HepG2 (cell line): ENCODE measurements around the gene TPM1. TPM values are rescaled to one million over a fixed set of nuclear protein-coding genes. Genes with fewer than 3 reads are reported as not detected.

ENCODE experiments used
- ATAC-seq: fragments of 200-7000 bp; cut with Tn5 transposase; 3 replicates; pipeline ENCODE4 v1.9.1; 2020; ENCODE audit warnings: mild to moderate bottlenecking, moderate library complexity
- BruUV-seq: library from RNA; stranded (reverse); fragments of 400-500 nt; replicated peaks from 2 replicates; lab custom pipeline; 2021; lab: Mats Ljungman, UMichigan
- CTCF ChIA-PET: fragments of 300-600 bp; formaldehyde crosslinking; extraction: SDS; loops from one replicate; lab custom pipeline; 2021; ENCODE audit warnings: low total read pairs, inconsistent platforms, low intra/inter-chr PET ratio; lab: Yijun Ruan, JAX
- POLR2A ChIA-PET: fragments of 350-600 bp; sonication (Branson Sonifier 250); formaldehyde crosslinking; loops from one replicate; lab custom pipeline; 2020; ENCODE audit warnings: antibody characterized with exemption, inconsistent platforms; lab: Yijun Ruan, JAX
- DNase-seq: peaks from one replicate; pipeline ENCODE4 v3.0.0-alpha.2; 2015; ENCODE audit warnings: low spot score
- FAIRE-seq: peaks from 3 replicates; lab custom pipeline; 2011; peaks lifted over from hg19 to GRCh38; lab: Jason Lieb, UNC
- H2AFZ ChIP-seq: one replicate; pipeline ENCODE4 v1.6.1; 2011; ENCODE audit warnings: low read length, inconsistent platforms
- H3K27ac ChIP-seq: fragments of 300-600 bp; 3 replicates; pipeline ENCODE4 v1.8.0; 2011; ENCODE audit warnings: mixed run types, mild to moderate bottlenecking, mixed read lengths, low read length, inconsistent platforms; ENCODE audit not compliant: insufficient read depth; ENCODE audit errors: extremely low read length
- H3K27me3 ChIP-seq, 2 experiments: fragments of 200-600 bp in 1 of 2; 2 replicates in 1 of 2; 3 replicates in 1 of 2; pipeline versions ENCODE4 v1.6.0 to v1.8.0; 2011; ENCODE audit warnings: low read length in 2 of 2, mild to moderate bottlenecking in 2 of 2, moderate library complexity in 2 of 2, inconsistent platforms in 1 of 2; ENCODE audit not compliant: insufficient read depth in 2 of 2, control insufficient read depth in 1 of 2
- H3K36me3 ChIP-seq, 2 experiments: fragments of 200-600 bp in 1 of 2; replicated peaks in 1 of 2; 2 replicates in 1 of 2; 3 replicates in 1 of 2; pipeline versions ENCODE4 v1.5.1 to v1.8.0; 2011; ENCODE audit warnings: low read length in 2 of 2, inconsistent platforms in 1 of 2; ENCODE audit not compliant: insufficient read depth in 2 of 2, control insufficient read depth in 1 of 2
- H3K4me1 ChIP-seq: 2 replicates; pipeline ENCODE4 v1.5.1; 2012; ENCODE audit warnings: low read length, inconsistent platforms; ENCODE audit not compliant: insufficient read depth
- H3K4me2 ChIP-seq: 2 replicates; pipeline ENCODE4 v1.6.0; 2011; ENCODE audit warnings: low read depth, low read length, inconsistent platforms
- H3K4me3 ChIP-seq, 3 experiments: fragments of 200-600 bp in 1 of 3; sonication (generic), shearing (Covaris generic) in 1 of 3; replicated peaks in 1 of 3; 2 replicates each; pipeline ENCODE4 v1.5.1; 2011 to 2016; ENCODE audit warnings: low read length in 3 of 3, inconsistent platforms in 2 of 3, low read depth in 2 of 3, mild to moderate bottlenecking in 2 of 3, control low read depth in 1 of 3, mixed read lengths in 1 of 3; ENCODE audit not compliant: insufficient read depth in 1 of 3
- H3K79me2 ChIP-seq: one replicate; pipeline ENCODE4 v1.6.1; 2011; ENCODE audit warnings: low read length, inconsistent platforms; ENCODE audit not compliant: insufficient read depth
- H3K9ac ChIP-seq: 2 replicates; pipeline ENCODE4 v1.6.0; 2011; ENCODE audit warnings: mild to moderate bottlenecking, low read depth, low read length, inconsistent platforms; ENCODE audit not compliant: insufficient read depth
- H3K9me3 ChIP-seq: 2 replicates; pipeline ENCODE4 v1.5.1; 2012; ENCODE audit warnings: mild to moderate bottlenecking, low read length
- H4K20me1 ChIP-seq: 2 replicates; pipeline ENCODE4 v1.6.0; 2011; ENCODE audit warnings: inconsistent platforms, mild to moderate bottlenecking, low read length, moderate library complexity; ENCODE audit not compliant: insufficient read depth
- GLI4 ChIP-seq: sonication (generic); formaldehyde crosslinking; IDR thresholded peaks from 2 replicates; pipeline ENCODE4 v1.5.1; 2020; ENCODE audit warnings: missing genetic modification reagents, mild to moderate bottlenecking, moderate library complexity, borderline replicate concordance
- LCORL ChIP-seq, 2 experiments: fragments of 450-650 bp in 1 of 2; sonication (generic) in 1 of 2; formaldehyde crosslinking in 1 of 2; IDR thresholded peaks; 2 replicates each; pipeline versions ENCODE4 v1.5.0 to v1.6.1; 2017 to 2020; ENCODE audit warnings: antibody characterized with exemption in 1 of 2, missing genetic modification reagents in 1 of 2
- NR2F2 ChIP-seq: IDR thresholded peaks from 2 replicates; pipeline ENCODE4 v1.6.1; 2012; ENCODE audit warnings: low read depth, inconsistent platforms, borderline replicate concordance
- SKI ChIP-seq: fragments of 450-650 bp; IDR thresholded peaks from one replicate; pipeline ENCODE4 v1.6.1; 2018; ENCODE audit warnings: mild to moderate bottlenecking; ENCODE audit not compliant: partially characterized antibody
- STAT6 ChIP-seq: sonication (generic); formaldehyde crosslinking; IDR thresholded peaks from 2 replicates; pipeline ENCODE4 v1.4.0; 2020; ENCODE audit warnings: missing genetic modification reagents, mild to moderate bottlenecking, borderline replicate concordance
- ZFP41 ChIP-seq: sonication (generic); formaldehyde crosslinking; IDR thresholded peaks from 2 replicates; pipeline ENCODE4 v1.4.0; 2020; ENCODE audit warnings: mild to moderate bottlenecking, missing genetic modification reagents, borderline replicate concordance
- ZSCAN5A ChIP-seq: sonication (generic); formaldehyde crosslinking; IDR thresholded peaks from 2 replicates; pipeline ENCODE4 v1.8.0; 2022; ENCODE audit warnings: mild to moderate bottlenecking, missing genetic modification reagents, borderline replicate concordance
- WGBS: methylation state at CpG from one replicate; pipeline ENCODE4 v1.1.6; 2017; ENCODE audit warnings: low lambda C conversion rate; 5-methylcytosine and 5-hydroxymethylcytosine counted together
- in situ Hi-C: cut with HindIII; loops from 2 replicates; pipeline ENCODE4 v1.10.0; 2017; ENCODE audit warnings: low pct_unique_long_range_greater_than_20kb; ENCODE audit not compliant: extremely low pct_ligation_motif_present
- intact Hi-C: fragments of 100-400 bp; cut with micrococcal nuclease; formaldehyde crosslinking; loops from one replicate; pipeline ENCODE4 v1.10.0; 2022; ENCODE audit not compliant: unreplicated experiment
- polyA plus RNA-seq, 8 experiments: library from polyadenylated mRNA; depleted of rRNA in 3 of 8; stranded (reverse) in 7 of 8; unstranded in 1 of 8; fragments of >200 nt; fragmentation: Illumina TruSeq in 4 of 8; extraction: Trizol in 4 of 8; gene quantifications; 2 replicates each; pipeline versions ENCODE4 v1.2.1 to v1.2.3, GENCODE V29; 2011 to 2016; ENCODE audit warnings: low read depth in 4 of 8, missing spikeins in 1 of 8, mixed read lengths in 1 of 8; ENCODE audit not compliant: insufficient read depth in 1 of 8
- total RNA-seq, 5 experiments: library from RNA; depleted of rRNA; stranded (reverse); fragments of >200 nt; fragmentation: Illumina TruSeq; extraction: Trizol; gene quantifications; 2 replicates each; pipeline ENCODE4 v1.2.3, GENCODE V29; 2016; ENCODE audit warnings: low read depth in 1 of 5
- TF ChIP-seq, protein P1 (sequence below): sonication (generic); formaldehyde crosslinking; IDR thresholded peaks from 2 replicates; pipeline ENCODE4 v1.4.0; 2020; ENCODE audit warnings: missing genetic modification reagents, borderline replicate concordance

Gene TPM1
- total and polyA plus RNA-seq, 2 of the 13 experiments (the other 11 are each of a cell fraction or from before 2014, with no cell fraction given): 98.9 to 109 TPM

DNA sequence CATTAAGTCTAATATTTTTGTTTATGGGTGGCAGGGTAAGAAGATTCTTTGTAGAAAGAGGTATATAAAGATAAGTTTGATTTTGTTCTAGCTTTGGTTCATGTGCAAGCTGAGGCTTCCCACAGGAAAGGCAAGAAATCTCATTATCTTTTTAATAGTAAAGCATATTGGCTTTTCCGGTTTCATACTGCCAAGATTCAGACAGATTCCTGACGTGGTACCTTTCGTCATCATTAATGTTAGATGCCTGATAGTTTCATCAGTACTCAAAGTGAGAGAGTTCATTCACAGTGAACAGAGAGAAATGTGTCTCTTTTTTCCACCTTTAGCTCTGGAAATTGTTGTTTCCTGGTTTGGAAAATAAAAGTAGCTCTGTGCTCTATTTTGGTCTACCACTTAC is 16.5 kb downstream of the TPM1 start:
- WGBS: 61% methylated on average over 3 of the region's 3 CpGs
- no peak overlapping the region for H3K4me3 ChIP-seq
- no peak overlapping the region for H2AFZ ChIP-seq
- POLR2A ChIA-PET: no interaction called here
- H3K79me2 ChIP-seq: peaks cover 18% of the 10 kb centered on the region
- H3K4me2 ChIP-seq: no peak overlapping the region
- ATAC-seq (no peak), DNase-seq (no peak), FAIRE-seq (no peak)
- peaks cover 31 to 71% of the 10 kb centered on the region in 2 experiments for H3K36me3 ChIP-seq
- no peak for TF ChIP-seq ZFP41 (CRISPR knock-in tag)
- no peaks in the 10 kb centered on the region for H3K27me3 ChIP-seq
- H3K9ac ChIP-seq: no peak overlapping the region
- H4K20me1 ChIP-seq: no peaks in the 10 kb centered on the region
- no peaks in the 10 kb centered on the region for H3K9me3 ChIP-seq
- CTCF ChIA-PET: no interaction called here
- BruUV-seq: no TSS peak
- in situ Hi-C loops (no loop called here), intact Hi-C loops (no loop called here)
- H3K4me1 ChIP-seq: peaks cover 25% of the 10 kb centered on the region
- H3K27ac ChIP-seq: no peak overlapping the region

DNA sequence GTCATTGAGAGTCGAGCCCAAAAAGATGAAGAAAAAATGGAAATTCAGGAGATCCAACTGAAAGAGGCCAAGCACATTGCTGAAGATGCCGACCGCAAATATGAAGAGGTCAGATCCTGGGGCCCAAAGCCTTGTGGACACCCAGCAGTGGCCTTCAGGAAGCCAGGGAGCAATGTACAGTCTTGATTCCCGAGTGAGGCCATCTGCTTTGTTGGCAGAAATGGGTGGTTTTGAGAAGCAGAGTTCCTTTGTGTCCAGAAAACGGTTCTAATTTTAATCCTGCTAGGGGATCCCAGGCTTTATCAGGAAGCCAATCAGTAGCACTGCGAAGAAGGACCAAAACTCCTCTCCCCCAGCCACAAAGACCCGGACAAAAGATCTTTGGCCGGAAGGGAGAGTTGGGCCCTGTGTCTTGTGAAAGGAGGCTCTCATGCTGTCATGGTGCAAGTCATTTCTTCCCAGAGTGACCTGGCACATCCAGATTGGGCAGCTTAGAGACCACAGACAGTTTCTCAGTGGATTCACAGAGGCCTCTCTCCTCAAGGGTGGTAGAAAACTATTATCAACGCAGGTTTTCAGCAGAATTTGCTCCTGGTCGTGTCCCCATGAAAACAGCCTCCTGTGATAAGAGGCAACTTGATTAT is 17.1 kb downstream of the TPM1 start:
- POLR2A ChIA-PET: no interaction called here
- Histone ChIP-seq H3K27ac (no peak overlapping the region), H3K4me2 (no peak overlapping the region), H3K4me3 (no peak overlapping the region), H3K9ac (no peak overlapping the region), H3K36me3 (peaks cover 33 to 73% of the 10 kb centered on the region in 2 experiments), H3K27me3 (no peaks in the 10 kb centered on the region), H2AFZ (no peak overlapping the region), H3K9me3 (no peaks in the 10 kb centered on the region), H4K20me1 (no peaks in the 10 kb centered on the region), H3K4me1 (peaks cover 19% of the 10 kb centered on the region), H3K79me2 (peaks cover 12% of the 10 kb centered on the region)
- in situ Hi-C loops: no loop called here
- no TSS peak for BruUV-seq
- DNase-seq: no peak
- CTCF ChIA-PET: no interaction called here
- WGBS: 92% methylated on average over 8 of the region's 10 CpGs
- intact Hi-C loops: no loop called here
- no peak for FAIRE-seq
- no peak for ATAC-seq
- TF ChIP-seq, protein P1, sequence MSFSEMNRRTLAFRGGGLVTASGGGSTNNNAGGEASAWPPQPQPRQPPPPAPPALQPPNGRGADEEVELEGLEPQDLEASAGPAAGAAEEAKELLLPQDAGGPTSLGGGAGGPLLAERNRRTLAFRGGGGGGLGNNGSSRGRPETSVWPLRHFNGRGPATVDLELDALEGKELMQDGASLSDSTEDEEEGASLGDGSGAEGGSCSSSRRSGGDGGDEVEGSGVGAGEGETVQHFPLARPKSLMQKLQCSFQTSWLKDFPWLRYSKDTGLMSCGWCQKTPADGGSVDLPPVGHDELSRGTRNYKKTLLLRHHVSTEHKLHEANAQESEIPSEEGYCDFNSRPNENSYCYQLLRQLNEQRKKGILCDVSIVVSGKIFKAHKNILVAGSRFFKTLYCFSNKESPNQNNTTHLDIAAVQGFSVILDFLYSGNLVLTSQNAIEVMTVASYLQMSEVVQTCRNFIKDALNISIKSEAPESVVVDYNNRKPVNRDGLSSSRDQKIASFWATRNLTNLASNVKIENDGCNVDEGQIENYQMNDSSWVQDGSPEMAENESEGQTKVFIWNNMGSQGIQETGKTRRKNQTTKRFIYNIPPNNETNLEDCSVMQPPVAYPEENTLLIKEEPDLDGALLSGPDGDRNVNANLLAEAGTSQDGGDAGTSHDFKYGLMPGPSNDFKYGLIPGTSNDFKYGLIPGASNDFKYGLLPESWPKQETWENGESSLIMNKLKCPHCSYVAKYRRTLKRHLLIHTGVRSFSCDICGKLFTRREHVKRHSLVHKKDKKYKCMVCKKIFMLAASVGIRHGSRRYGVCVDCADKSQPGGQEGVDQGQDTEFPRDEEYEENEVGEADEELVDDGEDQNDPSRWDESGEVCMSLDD (CRISPR knock-in tag): no peak
- TF ChIP-seq STAT6 (CRISPR knock-in tag) (no peak), NR2F2 (no peak), GLI4 (CRISPR knock-in tag) (no peak), LCORL (IDR thresholded peaks at IDR 0.05) (no peak), LCORL (CRISPR knock-in tag; IDR thresholded peaks at IDR 0.05) (no peak), ZSCAN5A (no peak), SKI (no peak)
